NCI-H510A (cell line): ENCODE results near the gene MBOAT2.
"Not testable (repeated sequence)": the region's sequence is repeated elsewhere in the genome, so short reads cannot be mapped to it uniquely, and the experiment has no call there.

Experiments used
- DNase-seq: peaks from one replicate; lab custom pipeline; 2025; lab: John Stamatoyannopoulos, UW

The MBOAT2 gene

DNA sequence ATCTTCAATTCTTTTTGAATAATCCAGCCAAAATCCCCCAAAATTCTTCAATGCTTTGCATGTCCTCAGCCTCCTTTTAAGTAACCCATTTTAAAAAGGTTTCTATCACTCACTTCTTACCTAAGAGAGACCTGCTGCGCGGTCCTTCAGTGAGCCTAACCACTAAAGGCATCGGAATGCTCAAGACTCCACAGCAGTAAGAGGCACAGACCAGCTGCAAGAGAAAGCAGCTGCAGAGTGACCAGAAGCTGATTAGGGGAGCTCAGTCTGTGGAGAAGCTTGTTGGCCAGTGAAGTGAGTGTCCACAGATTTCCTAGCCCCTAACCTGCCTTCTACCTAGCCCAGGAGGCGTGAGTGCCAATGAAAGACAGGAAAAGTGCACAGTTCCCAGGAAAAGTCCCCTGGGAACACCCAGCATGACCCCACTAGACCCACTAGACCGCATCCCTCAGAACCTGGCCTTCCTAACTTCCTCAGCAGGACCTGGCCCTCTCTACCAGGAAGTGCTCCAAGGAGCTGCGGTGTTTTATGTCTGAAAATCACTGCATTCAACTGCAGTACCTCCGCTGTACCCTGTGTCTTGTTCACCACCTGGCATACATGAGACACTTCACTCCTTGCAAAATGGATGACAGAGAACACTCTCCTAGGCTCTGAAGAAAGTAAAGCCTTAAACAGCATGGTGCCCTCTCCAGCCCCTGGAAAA is 10.1 kb downstream of the MBOAT2 start:
- DNase-seq, result no peak

DNA sequence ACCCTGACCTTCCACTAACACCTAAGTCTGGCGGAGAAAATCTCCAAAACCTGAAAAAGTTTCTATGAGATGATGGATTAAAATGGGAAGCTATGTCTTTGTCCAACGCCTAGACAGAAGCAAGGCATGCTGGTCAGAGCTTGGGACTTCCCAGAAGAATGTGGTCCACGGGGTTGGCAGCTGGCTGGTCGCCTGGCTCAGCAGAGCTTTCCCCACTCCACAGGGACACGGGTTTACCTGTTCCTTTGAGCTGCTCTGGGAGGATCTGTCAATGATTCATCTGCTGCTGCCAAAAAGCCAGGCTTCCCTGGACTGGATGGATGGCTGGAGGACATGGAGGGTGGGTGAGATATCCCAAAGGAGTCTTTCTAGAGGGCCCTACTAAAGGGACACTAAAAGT is 10.8 kb downstream of the MBOAT2 start:
- no peak for DNase-seq

DNA sequence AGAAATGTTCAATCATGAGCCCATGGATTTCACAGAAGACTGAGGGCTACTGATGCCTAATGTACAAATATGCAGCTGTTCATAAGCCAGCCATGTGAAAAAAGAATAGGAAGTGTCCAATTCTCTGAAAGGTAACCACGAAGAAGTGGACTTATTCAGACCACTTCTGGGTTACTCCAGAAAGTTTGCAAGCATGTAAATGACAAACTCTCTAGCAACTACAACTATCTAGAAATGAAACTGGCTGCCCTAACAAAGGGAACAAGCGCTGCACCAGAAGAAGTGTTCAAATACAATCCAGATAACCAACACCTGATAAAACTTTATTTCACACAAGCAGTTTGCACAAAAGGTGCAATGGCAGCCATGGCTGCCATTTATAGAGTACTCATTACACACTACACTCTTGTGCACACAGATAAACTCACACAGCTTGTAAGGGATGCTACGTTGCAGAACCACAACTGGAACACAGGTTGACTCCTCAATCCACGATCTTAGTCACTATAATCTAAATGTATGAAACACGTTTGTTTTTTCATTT is 13.9 kb downstream of the MBOAT2 start:
- no peak for DNase-seq

DNA sequence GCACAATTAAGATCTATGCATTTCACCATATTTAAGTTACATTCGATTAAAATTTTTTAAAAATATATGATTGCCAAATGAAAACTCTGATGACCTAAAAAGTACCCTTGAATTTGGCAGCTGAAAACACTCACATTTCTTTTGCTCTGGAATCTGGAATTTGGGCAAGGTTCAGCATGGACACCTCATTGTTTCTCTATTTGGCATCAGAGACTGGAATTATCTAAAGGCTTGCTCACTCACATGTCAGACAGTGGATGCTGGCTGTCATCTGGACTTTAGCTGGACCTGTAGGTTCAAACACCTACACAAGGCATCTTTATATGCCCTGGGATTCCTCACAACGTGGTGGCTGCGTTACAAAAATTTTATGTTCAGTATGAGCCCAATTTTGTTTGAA is 16.1 kb downstream of the MBOAT2 start:
- DNase-seq, result no peak

DNA sequence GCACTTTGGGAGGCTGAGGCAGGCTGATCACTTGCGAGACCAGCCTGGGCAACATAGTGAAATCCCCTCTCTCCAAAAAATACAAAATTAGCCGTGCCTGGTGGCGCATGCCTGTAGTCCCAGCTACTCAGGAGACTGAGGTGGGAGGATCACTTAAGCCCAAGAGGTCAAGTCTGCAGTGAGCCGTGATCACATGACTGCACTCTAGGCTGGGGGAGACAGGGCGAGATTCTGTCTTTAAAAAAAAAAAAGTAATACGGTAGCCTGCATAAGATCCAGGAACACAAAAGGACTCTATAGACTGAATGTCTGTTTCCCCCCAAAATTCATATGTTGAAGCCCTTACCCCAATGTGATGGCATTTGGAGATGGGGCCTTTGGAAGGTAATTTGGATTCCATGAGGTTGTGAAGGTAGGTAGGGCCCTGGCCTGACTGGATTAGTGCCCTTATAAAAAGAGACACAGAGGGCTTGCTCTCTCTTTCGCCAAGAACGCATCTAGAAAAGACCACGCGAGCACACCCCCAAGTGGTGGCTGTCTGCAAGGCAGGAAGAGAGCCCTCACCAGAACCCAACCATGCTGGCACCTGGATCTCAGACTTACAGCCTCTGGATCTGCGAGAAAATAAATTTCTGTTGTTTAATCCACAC is 17.0 kb downstream of the MBOAT2 start:
- no peak for DNase-seq

DNA sequence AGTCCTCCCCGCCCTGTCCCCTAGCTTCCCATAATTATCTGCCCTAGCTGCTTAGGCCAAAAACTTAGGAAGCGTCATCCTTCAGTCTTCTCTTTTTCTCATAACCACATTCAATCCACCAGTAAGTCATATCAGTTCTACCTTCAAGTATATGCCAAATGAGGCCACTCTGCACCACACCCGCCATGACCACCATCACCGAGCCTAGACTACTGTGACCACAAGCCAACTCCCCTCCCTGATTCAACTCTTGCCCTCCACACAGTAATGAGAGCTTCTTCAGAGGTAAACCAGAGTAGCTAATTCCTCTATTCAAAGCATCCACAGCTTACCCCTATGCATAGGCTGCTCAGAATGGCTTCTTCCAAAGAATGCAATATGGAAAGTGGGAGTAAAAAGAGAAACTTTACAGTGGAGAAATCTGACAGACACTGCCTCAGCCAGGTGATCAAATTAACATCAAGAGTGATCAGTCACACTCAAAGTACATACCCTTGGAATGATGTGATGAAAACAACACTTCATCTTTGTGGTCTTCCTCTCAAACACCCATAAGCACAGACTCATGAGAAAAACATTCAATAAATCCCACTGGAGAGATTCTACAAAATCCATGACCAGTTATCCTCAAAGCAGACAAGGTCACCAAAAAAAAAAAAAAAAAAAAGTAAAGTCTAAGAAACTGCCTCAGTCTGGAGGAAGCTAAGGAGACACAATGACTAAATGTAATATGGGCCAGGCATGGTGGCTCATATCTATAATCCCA is 17.7 kb downstream of the MBOAT2 start:
- no peak for DNase-seq

DNA sequence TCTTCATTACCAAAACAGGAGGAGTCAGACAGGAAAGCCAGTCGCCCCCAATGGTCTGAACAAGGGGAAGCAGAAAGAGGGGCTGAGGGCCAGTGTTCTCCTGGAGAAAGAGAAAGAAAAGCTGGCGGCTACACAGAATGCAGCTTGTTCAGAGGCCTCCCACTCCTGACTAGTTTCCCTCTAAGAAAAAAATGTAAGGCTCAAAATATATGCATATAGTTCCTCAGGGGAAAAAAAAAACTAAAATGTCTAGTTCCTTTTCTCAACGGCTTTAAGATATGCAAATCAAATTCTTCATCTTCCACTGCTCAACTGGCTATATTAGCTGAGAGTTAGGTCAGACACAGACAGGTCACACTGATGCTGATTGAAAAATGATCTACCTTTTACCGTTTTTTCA is 18.6 kb downstream of the MBOAT2 start:
- DNase-seq, result no peak

DNA sequence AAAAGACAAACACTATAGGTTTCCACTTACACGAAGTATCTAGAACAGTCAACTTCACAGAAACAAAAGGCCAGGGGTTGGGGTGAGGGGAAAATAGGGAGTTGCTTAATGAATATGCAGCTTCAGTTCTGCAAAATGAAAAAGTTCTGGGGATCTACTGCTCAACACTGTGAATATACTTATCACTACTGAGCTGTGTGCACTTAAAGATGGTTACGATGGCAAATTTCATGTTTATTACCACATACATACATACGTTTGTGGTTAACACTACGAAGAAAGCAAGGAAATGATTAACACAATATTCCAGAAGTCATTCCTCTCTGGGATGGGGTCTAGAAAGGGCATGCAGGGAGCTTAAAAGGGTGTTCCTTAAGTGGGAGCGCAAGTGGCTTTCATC is 19.3 kb downstream of the MBOAT2 start:
- no peak for DNase-seq

DNA sequence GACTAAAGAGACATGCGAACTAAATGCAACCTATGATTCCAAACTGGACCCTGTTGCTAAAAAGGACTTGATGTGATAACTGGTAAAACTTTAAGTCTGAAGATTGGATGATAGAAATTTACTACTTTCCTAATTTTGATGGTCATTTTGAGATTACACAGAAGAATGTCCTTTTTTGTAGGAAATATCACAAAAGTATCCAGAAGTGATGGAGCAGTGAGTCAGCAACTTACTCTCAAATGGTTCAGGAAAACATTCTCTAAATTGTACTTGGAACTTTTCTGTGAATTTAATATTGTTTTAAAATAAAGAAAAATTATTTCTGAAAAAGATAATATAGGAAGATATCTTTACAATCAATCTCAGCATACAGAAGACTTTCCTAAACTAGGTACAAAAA is 19.9 kb downstream of the MBOAT2 start:
- no peak for DNase-seq

DNA sequence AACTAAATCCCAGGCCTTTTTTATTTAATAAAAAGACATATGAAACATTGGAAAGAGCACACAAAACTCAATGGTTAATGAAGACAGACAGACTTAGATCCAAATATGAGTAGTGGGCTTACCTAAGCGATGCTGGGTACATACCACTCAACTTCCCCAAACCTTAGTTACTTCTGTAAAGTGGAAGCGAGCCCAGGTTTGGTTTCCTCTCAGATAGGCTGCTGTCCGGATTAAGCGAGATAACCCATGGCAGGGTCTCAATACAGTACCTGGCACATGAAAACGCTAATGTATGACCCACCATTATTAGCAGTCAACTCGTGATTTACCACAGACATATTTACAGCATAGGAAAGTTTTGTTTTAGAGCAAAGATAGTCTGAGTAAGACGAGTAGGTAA is 21.6 kb downstream of the MBOAT2 start:
- DNase-seq, result no peak

DNA sequence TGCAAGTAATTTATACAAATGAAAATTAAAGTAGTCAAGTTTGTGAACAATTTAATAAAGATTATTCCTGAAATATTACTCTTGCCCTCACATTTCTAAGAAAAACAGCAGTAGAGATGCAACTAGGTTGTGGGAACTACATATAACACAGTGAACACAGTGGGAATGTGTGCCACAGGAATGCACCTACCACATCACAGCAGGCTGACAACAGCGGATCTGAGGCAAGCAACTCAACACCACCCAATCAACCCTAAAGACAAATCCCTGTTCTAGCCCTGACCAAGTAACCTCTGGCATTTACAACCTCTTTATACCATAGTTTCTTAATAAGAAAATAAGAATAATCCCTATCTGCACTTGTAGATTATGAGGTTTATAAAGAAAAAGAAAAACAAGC is 23.4 kb downstream of the MBOAT2 start:
- no peak for DNase-seq

DNA sequence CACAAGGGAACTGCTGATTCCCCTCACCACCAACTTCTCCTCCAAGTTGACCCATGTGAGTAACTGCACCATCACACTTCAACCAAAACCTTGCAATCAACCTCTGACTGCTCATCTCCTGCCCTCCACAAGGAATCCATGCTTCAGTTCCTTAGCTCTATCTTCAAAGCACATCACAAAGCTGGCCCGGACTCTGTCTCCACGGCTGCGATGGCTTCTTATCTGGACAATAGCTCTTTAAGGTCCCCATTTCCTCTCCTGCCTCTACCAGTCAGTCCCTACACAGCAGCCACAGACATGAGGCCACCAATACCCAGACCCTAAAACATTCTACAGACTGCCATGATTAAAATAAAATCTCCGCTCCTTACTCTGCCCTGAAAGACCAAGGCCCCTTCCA is 25.7 kb downstream of the MBOAT2 start:
- DNase-seq, result no peak

DNA sequence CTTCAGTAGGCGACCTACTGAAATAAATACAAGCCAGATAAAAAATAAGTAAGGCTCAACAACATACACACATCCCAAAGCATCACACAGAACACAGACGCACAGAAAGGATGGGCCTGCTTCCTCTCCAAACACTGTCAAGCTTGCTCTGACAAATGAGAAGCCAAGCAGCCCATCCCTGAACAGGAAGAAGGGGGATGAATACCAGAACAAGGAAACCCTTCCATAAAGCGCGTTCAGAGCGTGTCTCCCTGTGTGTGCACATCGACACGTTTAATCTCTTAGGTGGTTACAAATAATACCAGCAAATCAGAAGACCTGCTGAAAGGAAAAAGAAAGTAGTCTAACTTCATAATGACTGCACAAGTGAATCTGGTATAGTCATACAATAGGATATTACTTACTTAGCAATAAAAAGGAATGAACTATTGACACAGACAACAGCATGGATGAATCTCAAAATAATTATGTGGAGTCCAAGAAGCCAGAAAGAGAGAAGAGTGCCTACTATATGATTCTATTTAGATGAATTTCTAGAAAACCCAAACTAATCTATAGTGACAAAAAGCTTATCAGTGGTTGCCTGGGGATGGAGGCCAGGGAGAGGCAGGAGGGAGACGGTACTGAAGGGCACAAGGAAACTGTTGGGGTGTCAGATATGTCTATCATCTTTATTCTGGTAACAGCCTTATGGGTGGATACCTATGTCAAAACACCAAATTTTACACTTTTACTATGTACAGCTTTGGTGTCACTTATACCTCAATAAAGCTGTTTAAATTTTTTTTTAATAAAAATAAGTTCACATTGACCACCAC is 26.8 kb downstream of the MBOAT2 start:
- DNase-seq, result no peak

DNA sequence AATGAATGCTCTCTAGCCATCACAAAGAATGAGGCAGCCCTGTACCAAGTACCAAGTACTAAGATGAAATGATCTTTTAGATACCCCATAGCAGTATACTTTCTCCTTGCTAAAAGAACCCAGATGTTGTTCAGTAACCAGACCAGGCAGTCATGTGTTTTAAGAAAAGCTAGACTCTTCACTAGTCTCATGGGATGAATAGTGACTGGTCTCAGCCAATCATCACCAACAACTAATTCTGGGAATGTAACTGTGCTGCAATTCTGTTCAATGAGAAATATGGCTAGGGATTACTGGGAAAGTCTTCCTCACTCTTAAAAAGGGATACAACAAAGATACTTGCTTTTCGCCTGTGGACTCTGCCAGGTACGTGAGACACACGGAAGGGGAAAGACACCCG is 29.5 kb downstream of the MBOAT2 start:
- no peak for DNase-seq

DNA sequence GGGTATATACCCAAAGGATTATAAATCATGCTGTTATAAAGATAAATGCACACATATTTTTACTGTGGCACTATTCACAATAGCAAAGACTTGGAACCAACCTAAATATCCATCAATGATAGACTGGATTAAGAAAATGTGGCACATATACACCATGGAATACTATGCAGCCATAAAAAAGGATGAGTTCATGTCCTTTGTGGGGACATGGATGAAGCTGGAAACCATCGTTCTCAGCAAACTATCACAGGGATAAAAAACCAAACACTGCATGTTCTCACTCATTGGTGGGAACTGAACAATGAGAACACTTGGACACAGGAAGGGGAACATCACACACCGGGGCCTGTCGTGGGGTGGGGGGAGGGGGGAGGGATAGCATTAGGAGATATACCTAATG is 30.5 kb downstream of the MBOAT2 start:
- not testable (repeated sequence) for DNase-seq

DNA sequence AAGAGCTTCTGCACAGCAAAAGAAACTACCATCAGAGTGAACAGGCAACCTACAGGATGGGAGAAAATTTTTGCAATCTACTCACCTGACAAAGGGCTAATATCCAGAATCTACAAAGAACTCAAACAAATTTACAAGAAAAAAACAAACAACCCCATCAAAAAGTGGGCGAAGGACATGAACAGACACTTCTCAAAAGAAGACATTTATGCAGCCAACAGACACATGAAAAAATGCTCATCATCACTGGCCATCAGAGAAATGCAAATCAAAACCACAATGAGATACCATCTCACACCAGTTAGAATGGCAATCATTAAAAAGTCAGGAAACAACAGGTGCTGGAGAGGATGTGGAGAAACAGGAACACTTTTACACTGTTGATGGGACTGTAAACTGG is 30.9 kb downstream of the MBOAT2 start:
- not testable (repeated sequence) for DNase-seq

DNA sequence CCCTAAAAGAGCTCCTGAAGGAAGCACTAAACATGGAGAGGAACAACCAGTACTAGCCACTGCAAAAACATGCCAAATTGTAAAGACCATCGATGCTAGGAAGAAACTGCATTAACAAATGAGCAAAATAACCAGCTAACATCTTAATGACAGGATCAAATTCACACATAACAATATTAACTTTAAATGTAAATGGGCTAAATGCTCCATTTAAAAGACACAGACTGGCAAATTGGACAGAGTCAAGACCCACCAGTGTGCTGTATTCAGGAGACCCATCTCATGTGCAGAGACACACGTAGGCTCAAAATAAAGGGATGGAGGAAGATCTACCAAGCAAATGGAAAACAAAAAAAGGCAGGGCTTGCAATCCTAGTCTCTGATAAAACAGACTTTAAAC is 34.1 kb downstream of the MBOAT2 start:
- DNase-seq, result not testable (repeated sequence)

DNA sequence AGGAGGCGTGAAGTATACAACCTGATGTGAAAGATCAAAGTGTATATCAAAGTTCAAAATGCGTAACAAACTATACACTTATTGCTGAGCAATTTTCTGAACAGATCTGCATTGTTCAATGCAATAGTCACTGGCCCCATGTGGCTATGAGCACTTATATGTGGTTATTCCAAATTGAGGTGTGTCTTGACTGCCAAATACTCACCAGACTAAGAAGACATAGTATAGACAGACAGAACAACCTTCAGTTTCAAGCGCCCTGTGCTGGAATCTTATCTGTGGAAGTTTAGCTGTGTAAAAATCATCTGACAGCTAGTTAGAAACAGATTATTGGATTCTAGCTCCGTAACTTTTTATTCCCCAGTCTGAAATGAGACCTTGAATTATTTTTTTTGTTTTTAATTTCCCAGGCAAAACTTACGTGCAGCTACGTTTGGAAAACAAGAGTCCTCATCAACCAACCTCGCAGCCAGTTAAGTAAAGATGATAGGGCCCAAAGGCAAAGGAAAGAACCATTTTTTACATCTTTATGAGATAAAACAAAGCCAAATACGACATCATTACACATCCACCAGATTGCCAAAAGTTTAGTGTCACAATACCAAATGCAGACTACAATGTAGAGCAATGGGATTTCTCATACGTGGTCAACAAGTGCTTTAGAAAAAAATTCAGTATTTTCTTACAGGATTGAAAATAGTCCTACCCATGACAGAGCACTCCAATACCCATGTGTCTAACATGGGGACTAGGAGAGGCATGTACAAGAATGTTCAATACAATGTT is 37.2 kb downstream of the MBOAT2 start:
- DNase-seq, result no peak

DNA sequence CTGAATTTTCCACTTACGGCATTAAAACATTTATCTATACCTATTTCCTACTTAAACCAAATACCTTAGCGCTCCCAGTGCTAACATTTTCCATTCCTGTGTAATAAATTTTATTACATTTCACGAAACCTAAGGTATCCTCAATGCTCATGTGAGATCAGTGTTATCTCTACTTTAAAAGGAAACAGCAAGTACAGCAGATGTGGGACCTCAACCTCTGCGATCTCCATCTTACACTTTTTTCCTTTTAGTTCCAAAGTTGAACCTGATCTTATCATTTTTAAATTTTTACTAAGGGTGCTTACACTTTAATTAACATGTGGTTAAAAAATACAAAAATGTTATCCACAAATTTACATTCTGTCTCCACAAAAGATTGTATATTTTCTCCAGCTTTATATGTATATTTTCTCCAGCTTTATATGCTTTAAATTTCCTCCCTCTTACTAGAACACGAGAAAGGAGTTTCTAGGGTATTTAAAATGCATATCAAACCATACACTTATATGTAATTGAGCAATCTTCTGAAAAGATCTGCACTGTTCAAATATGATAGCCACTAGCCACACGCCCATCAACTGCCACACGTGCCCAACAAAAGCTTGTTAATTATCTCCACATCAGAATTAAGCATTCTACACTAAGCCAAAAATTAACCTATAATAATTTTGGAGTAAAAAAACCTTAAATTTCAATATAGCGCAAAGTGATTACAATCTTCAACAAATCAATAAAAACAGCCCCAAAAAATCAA is 38.1 kb downstream of the MBOAT2 start:
- DNase-seq, result no peak

DNA sequence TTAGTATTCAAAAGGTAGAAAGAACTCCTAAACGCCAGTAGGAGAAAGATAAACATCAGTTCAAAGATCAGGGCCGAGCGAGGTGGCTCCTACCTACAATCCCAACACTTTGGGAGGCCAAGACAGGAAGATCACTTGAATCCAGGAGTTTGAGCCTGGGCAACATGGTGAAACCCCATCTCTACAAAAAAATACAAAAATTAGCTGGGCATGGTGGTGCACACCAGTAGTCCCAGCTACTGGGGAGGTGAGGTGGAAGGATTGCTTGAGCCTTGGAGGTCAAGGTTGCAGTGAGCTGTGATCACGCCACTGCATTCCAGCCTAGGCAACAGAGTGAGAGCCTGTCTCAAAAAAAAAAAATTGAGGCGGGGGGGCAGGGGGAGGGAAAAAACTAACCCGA is 40.6 kb downstream of the MBOAT2 start:
- DNase-seq, result no peak

DNA sequence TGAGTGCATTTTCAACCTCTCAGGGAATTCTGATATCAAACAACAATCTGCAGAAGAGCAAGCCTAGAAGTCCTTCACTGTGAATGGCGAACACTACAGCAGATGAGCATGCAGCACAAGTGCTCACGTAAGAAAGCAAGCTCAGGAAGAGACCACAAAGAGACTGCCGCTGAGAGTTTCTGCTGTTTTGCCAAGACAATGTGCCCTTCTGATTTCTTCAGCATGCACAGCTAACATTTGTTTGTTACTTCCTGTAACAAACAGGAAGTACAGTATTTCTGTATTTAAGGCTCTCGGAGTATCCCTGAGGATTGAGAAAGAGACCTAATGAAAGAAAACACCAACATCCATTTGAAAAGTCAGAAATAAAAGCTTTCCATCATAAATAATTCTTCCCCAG is 45.9 kb downstream of the MBOAT2 start:
- DNase-seq, result no peak
